ENCODE data around the gene ZIC1.

GRCh38 chr3:147401421-147401820 is 7.7 kb upstream of the ZIC1 start:
- TF ChIP-seq CTCF (conservative IDR thresholded peaks at IDR 0.05), result no peak
- TF ChIP-seq ZFX (IDR thresholded peaks at IDR 0.05), result no peak
